AG09319 (cell line): Measurements from ENCODE around the gene DBF4.
"Not testable (repeated sequence)": the region's sequence is repeated elsewhere in the genome, so short reads cannot be mapped to it uniquely, and the experiment has no call there.

Experiments used
- DNase-seq: peaks from one replicate; pipeline ENCODE4 v3.0.0-alpha.2; 2010; ENCODE audit warnings: low read depth; ENCODE audit errors: extremely low read depth
- CTCF ChIP-seq: IDR thresholded peaks from 2 replicates; pipeline ENCODE4 v1.5.1; 2011; ENCODE audit warnings: low read depth, mild to moderate bottlenecking, inconsistent platforms, low read length, moderate library complexity

DBF4 gene

GRCh38 chr7:87853237-87853864, 22.9 kb upstream of the DBF4 start:
- DNase-seq, result no peak
- TF ChIP-seq CTCF, result no peak

GRCh38 chr7:87858417-87859100, 17.7 kb upstream of the DBF4 start:
- DNase-seq, result no peak
- TF ChIP-seq CTCF, result no peak

GRCh38 chr7:87866089-87866488, 10.2 kb upstream of the DBF4 start:
- no peak for DNase-seq
- no peak for TF ChIP-seq CTCF

- DNase-seq, result not testable (repeated sequence)
Observed at GRCh38 chr7:87866533-87866932, 9.8 kb upstream of the DBF4 start.

- TF ChIP-seq CTCF, result no peak
- DNase-seq, result no peak
Observed at GRCh38 chr7:87870471-87870870, 5.8 kb upstream of the DBF4 start.

- TF ChIP-seq CTCF, result no peak
- DNase-seq, result no peak
Observed at GRCh38 chr7:87872346-87872745, 3.9 kb upstream of the DBF4 start.

- DNase-seq, result not testable (repeated sequence)
Observed at GRCh38 chr7:87873328-87873727, 3.0 kb upstream of the DBF4 start.

GRCh38 chr7:87874066-87874465, 2.2 kb upstream of the DBF4 start:
- DNase-seq, result no peak
- no peak for TF ChIP-seq CTCF
